Lower leg skin (tissue), 3 donors: Measurements from ENCODE around the gene DDT.
"Not testable (repeated sequence)": the region's sequence is repeated elsewhere in the genome, so short reads cannot be mapped to it uniquely, and the experiment has no call there.

Source experiments
- CTCF ChIP-seq, 3 donors: fragments of 450-650 bp; IDR thresholded peaks; one replicate each; pipeline ENCODE4 v1.5.1; 2016; ENCODE audit warnings: antibody characterized with exemption in 3 of 3, mild to moderate bottlenecking in 3 of 3, moderate library complexity in 2 of 3
- POLR2A ChIP-seq, 2 donors: fragments of 450-650 bp; IDR thresholded peaks; one replicate each; pipeline ENCODE4 v1.6.1; 2016 to 2017; ENCODE audit warnings: antibody characterized with exemption in 2 of 2, mild to moderate bottlenecking in 1 of 2, moderate library complexity in 1 of 2

- not testable (repeated sequence) for TF ChIP-seq CTCF, POLR2A (IDR thresholded peaks at IDR 0.05)
These were observed 3.1 kb upstream of the DDT start for GRCh38 chr22:23977304-23977703.
